Hematopoietic multipotent progenitor cell treated with erythropoietin and hydrocortisone succinate and interleukin-3 and kit ligand, for 8 days (in vitro differentiated cells): ENCODE measurements around the gene TIGD6.
"Not testable (repeated sequence)": the region's sequence is repeated elsewhere in the genome, so short reads cannot be mapped to it uniquely, and the experiment has no call there.

Source experiments
- DNase-seq: peaks from one replicate; pipeline ENCODE4 v3.0.0-alpha.2; 2015

The TIGD6 gene

GRCh38 chr5:149966946-149967345 is 33.5 kb downstream of the TIGD6 start:
- DNase-seq: no peak

DNA sequence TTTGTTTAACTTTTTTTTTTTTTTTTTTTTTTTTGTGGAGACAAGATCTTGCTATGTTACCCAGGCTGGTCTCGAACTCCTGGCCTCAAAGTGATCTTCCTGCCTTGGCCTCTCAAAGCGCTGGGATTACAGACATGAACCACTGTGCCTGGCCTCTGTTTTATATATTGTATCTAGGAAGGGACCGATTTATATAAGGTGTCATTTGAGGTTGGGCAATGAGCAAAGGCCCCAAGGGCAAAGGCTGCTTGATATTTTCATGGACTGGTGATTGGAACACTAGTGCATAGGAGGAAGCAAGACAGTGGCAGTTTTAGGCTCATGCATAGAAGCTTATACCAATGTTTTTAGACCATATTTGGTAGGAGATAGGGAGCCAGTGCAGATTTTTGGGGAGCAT is 36.7 kb downstream of the TIGD6 start:
- no peak for DNase-seq

DNA sequence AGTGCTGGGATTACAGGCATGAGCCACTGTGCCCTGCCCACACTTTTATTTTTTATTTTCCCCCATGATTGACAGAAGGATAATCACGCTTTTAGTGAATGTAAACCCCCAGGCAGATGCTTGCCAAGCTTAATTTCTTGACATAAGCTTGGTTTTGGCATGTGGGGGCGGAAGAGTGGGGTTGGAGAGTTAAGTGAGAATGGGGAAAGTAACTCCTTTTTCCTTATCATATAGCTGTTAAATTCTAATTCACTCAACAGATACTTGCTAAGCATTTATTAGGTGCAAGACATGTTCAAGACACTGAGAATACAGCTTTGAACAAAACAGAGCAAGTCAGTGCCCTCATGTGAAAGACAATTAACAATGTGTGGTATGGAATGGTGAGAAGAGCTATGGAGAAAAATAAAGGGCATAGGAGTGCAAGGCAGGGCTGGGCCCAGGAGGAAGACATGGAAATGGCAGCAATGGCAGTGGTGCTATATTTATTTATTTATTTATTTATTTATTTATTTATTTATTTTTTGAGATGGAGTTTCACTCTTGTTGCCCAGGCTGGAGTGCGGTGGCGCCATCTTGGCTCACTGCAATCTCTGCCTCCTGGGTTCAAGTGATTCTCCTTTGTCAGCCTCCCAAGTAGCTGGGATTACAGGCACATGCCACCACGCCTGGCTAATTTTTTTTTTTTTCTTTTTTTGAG is 37.7 kb downstream of the TIGD6 start:
- no peak for DNase-seq

DNA sequence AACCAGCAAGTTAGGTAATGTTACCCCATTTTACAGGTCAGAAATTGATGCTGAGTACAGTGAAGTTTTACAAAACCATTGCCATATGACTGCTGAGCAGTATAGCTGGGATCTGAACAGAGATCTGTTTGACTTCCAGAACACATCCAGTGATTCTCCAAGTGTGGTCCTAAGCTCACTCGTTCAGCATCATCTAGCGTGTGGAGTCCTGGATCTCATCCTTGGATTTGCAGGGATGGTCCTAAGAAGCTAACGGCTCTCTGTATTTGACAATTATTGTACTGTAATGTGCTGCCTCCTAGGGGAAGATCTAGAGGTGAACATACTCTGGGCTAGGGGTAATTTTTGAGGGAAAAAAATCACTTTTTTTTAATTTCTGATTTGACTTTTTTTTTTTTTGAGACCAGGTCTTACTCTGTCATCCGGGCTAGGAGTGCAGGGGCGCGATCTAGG is 38.5 kb downstream of the TIGD6 start:
- DNase-seq: peak; percentile 72

GRCh38 chr5:149961186-149961685 is 39.2 kb downstream of the TIGD6 start:
- no peak for DNase-seq

DNA sequence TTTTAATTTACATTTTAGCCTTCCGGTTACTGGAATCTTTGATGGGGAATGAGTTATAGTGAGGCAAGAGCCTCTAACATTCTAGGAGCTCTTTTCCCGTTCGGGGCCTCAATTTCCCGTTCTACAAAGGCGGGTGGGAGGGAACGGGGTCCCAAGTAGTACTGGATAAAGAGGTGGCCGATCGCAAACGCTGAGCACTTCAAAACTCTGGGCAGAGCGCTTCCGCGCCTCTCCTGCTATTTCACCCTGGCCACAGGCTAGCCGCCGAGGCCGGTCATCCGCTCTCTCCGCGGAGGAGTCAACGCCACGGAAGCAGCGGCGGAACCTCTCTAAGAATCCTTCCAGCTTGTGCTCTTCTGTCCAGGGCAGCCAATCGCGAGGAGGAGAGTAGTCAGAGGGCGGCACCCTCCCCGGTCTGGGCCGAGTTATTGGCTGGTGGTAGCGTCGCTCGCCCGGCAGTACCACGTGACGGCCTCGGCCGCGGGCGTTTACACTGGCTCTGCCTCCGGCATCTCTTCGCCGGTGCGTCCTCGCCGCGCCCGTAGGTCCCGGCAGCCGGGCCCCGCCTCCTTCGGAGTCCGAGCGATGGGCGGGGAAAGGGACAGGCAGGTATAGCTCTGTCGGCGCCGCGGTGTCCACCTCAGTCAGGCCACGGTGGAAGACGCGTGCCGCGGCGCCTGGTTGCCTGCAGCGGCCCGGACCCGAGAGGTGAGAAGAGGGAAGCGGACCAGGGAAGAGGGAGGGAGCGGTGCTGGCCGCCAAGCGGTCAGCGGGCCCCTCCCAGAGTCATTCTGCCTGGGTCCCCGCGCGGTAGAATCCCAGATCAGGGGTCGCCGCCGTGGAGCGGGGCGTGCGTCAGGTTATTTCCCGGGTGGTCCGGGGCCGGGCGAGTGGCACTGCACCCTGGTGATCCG is 39.9 kb downstream of the TIGD6 start, which contains the start of gene SLC26A2:
Gene SLC26A2, plus strand, starts transcription at position 487 of the 914 bp plus-strand sequence. CDS start 16,895 bp downstream, outside the sequence.
- peak; percentile 98 for DNase-seq

GRCh38 chr5:149959406-149960236 is 40.8 kb downstream of the TIGD6 start:
- DNase-seq: peak; percentile 97

GRCh38 chr5:149957855-149958254 is 42.6 kb downstream of the TIGD6 start:
- no peak for DNase-seq

DNA sequence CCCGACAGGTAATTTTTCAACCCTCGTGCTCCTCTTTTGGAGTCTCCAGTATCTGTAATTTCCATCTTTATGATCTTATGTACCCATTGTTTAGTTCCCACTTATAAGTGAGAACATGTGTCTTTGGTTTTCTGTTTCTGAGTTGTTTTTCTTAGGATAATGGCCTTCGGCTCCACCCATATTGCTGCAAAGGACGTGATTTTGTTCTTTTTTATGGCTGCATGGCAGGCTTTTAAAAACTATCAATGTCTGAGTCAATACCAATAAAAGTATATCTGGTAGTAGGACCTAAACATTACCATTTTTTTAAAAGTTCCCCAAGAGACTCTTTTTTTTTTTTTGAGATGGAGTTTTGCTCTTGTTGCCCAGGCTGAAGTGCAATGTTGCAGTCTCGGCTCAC is 43.8 kb downstream of the TIGD6 start:
- DNase-seq: no peak

- no peak for DNase-seq
These were observed 45.7 kb downstream of the TIGD6 start for GRCh38 chr5:149954798-149955197.

- DNase-seq: peak; percentile 67
These were observed 46.9 kb downstream of the TIGD6 start for GRCh38 chr5:149953436-149954121.

GRCh38 chr5:149951138-149951749 is 49.2 kb downstream of the TIGD6 start:
- no peak for DNase-seq

- DNase-seq: no peak
These were observed 51.5 kb downstream of the TIGD6 start for GRCh38 chr5:149948993-149949392.

DNA sequence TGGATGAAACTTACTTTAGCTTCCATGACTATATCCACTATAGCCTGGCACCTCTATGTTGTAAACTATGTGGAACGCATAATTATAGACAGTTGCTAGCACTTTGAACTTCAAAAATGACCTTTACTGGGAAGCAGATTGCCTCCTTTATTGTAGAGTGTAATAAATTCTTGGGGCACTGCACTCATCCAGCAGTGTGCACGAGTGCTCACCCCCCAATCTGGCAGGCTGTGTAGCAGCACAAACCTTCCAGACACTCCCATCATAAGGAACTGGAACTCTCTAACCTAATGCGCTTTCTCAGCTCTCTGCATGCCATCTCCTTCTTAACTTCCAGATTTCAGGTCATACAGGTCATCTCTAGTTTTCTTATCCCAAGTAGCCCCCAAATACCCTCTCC is 54.3 kb downstream of the TIGD6 start:
- DNase-seq: no peak

DNA sequence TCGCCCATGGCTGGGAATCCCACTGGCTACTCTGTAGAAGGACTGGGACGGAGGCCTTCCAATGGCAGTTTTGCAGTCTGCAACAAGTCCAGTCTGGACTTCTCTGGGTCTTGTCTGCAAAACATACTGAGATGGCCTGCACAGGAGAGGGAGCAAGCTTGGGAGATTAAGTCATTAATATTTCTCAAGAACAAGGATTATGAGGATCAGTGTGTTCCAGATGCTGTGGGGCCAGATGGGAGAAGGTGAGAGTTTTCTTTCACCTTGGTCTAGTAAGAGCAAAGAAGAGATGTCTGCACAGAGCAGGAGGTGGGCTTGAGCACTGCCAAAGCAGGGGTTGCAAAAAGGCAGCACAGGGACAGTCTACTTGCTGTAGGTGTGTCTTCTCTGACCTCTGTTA is 55.8 kb downstream of the TIGD6 start, which contains the start of gene PDE6A:
Gene PDE6A, minus strand, starts transcription at position 128 of the 400 bp plus-strand sequence. Its CDS starts 120 bp downstream, at position 8.
- DNase-seq: no peak

GRCh38 chr5:149943177-149943949 is 57.1 kb downstream of the TIGD6 start:
- not testable (repeated sequence) for DNase-seq
